D341Med (cell line): Measurements from ENCODE around the gene CYP46A1.
"Not testable (repeated sequence)": the region's sequence is repeated elsewhere in the genome, so short reads cannot be mapped to it uniquely, and the experiment has no call there.

Source experiments
- DNase-seq: peaks from one replicate; pipeline ENCODE4 v3.0.0; 2012; ENCODE audit warnings: low spot score

CYP46A1 gene

GRCh38 chr14:99683619-99684409, at the start of gene CYP46A1:
CYP46A1 (plus strand) TSS chr14:99684298; CDS start chr14:99684418, 120 bp downstream.
- DNase-seq = peak; percentile 99

GRCh38 chr14:99634443-99634842, 49.7 kb upstream of the CYP46A1 start:
- no peak for DNase-seq

GRCh38 chr14:99635116-99635515, 49.0 kb upstream of the CYP46A1 start:
- DNase-seq = no peak

- DNase-seq = no peak
Measured at GRCh38 chr14:99636487-99636886, 47.6 kb upstream of the CYP46A1 start.

- DNase-seq = no peak
Measured at GRCh38 chr14:99637624-99638023, 46.5 kb upstream of the CYP46A1 start.

GRCh38 chr14:99642771-99643170, 41.3 kb upstream of the CYP46A1 start:
- DNase-seq = not testable (repeated sequence)

- no peak for DNase-seq
Measured at GRCh38 chr14:99643343-99643742, 40.8 kb upstream of the CYP46A1 start.

- no peak for DNase-seq
Measured at GRCh38 chr14:99644035-99644587, 40.0 kb upstream of the CYP46A1 start.

GRCh38 chr14:99644723-99645544, 39.2 kb upstream of the CYP46A1 start, which contains the start of gene HHIPL1:
HHIPL1 (plus strand) TSS chr14:99645129; CDS start chr14:99645208, 79 bp downstream.
- DNase-seq = no peak

- DNase-seq = no peak
Measured at GRCh38 chr14:99645545-99646505, 38.3 kb upstream of the CYP46A1 start.

GRCh38 chr14:99647411-99647810, 36.7 kb upstream of the CYP46A1 start:
- DNase-seq = no peak

- no peak for DNase-seq
Measured at GRCh38 chr14:99648027-99648784, 35.9 kb upstream of the CYP46A1 start.

GRCh38 chr14:99649219-99649618, 34.9 kb upstream of the CYP46A1 start:
- DNase-seq = no peak

- no peak for DNase-seq
Measured at GRCh38 chr14:99649643-99650042, 34.5 kb upstream of the CYP46A1 start.

GRCh38 chr14:99650189-99650588, 33.9 kb upstream of the CYP46A1 start:
- no peak for DNase-seq

- no peak for DNase-seq
Measured at GRCh38 chr14:99651953-99652746, 31.9 kb upstream of the CYP46A1 start.

GRCh38 chr14:99654235-99654985, 29.7 kb upstream of the CYP46A1 start:
- peak; percentile 82 for DNase-seq

GRCh38 chr14:99655521-99655920, 28.6 kb upstream of the CYP46A1 start:
- DNase-seq = no peak

GRCh38 chr14:99656171-99656570, 27.9 kb upstream of the CYP46A1 start:
- no peak for DNase-seq
